ENCODE data around the gene UGT1A7.

DNA sequence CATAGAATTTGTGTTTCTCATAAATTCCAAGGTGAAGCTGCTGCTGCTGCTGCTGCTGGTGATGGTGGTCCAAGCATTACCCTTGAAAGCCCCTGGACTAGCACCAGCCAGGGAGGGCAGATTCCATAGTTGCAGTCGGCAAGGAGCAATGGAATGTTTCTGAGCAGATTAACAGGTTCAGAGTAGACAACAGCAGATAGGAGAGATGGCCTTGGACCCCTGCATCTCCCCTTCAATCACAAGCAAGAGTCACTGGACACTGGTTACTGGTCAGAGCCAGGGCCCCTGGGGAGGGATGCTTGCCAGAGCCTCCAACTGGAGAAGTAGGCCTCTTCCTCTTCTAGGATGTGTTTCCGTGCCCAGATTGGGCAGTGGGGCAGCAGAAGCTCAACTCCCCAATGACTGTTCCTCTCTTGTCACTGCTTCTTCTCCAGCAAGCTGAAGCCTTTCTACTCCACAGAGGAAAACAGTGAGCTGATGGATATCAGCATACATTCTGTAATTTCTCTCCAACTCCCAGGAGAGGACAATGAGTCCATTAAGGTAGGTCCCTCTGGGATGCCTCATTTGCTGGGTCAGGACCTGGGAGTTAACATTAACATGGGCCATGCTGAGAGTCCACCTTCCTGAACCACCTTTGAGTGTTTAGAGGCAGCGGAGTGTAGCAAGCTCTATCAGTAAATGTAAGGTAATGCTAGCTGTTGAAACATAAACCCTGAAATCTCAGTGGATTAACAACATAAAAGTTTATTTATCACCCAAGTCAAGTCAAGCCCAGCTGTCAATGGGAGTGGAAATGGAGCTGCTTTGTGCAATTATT, 131.7 kb downstream of the UGT1A7 start:
- TF ChIP-seq ESRRG (CRISPR knock-in tag; IDR thresholded peaks at IDR 0.05) = no peak
- no peak for TF ChIP-seq ZFP3 (CRISPR knock-in tag; IDR thresholded peaks at IDR 0.05)
- no peak for TF ChIP-seq BACH2 (CRISPR knock-in tag; IDR thresholded peaks at IDR 0.05; ENCODE audit: borderline replicate concordance)
- TF ChIP-seq SNAI2 (CRISPR knock-in tag; IDR thresholded peaks at IDR 0.05) = no peak
- no peak for TF ChIP-seq RARB (CRISPR knock-in tag; IDR thresholded peaks at IDR 0.05)
- TF ChIP-seq, protein P1, sequence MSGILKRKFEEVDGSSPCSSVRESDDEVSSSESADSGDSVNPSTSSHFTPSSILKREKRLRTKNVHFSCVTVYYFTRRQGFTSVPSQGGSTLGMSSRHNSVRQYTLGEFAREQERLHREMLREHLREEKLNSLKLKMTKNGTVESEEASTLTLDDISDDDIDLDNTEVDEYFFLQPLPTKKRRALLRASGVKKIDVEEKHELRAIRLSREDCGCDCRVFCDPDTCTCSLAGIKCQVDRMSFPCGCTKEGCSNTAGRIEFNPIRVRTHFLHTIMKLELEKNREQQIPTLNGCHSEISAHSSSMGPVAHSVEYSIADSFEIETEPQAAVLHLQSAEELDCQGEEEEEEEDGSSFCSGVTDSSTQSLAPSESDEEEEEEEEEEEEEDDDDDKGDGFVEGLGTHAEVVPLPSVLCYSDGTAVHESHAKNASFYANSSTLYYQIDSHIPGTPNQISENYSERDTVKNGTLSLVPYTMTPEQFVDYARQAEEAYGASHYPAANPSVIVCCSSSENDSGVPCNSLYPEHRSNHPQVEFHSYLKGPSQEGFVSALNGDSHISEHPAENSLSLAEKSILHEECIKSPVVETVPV (CRISPR knock-in tag; IDR thresholded peaks at IDR 0.05) = no peak
- TF ChIP-seq, protein P2, sequence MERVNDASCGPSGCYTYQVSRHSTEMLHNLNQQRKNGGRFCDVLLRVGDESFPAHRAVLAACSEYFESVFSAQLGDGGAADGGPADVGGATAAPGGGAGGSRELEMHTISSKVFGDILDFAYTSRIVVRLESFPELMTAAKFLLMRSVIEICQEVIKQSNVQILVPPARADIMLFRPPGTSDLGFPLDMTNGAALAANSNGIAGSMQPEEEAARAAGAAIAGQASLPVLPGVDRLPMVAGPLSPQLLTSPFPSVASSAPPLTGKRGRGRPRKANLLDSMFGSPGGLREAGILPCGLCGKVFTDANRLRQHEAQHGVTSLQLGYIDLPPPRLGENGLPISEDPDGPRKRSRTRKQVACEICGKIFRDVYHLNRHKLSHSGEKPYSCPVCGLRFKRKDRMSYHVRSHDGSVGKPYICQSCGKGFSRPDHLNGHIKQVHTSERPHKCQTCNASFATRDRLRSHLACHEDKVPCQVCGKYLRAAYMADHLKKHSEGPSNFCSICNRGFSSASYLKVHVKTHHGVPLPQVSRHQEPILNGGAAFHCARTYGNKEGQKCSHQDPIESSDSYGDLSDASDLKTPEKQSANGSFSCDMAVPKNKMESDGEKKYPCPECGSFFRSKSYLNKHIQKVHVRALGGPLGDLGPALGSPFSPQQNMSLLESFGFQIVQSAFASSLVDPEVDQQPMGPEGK (CRISPR knock-in tag; IDR thresholded peaks at IDR 0.05; ENCODE audit: borderline replicate concordance) = no peak
- TF ChIP-seq, protein P3, sequence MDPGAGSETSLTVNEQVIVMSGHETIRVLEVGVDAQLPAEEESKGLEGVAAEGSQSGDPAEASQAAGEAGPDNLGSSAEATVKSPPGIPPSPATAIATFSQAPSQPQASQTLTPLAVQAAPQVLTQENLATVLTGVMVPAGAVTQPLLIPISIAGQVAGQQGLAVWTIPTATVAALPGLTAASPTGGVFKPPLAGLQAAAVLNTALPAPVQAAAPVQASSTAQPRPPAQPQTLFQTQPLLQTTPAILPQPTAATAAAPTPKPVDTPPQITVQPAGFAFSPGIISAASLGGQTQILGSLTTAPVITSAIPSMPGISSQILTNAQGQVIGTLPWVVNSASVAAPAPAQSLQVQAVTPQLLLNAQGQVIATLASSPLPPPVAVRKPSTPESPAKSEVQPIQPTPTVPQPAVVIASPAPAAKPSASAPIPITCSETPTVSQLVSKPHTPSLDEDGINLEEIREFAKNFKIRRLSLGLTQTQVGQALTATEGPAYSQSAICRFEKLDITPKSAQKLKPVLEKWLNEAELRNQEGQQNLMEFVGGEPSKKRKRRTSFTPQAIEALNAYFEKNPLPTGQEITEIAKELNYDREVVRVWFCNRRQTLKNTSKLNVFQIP (CRISPR knock-in tag; IDR thresholded peaks at IDR 0.05; ENCODE audit: borderline replicate concordance, low read depth) = no peak
